IMR-90 (cell line): ENCODE data around the gene GLRA2.

Experiments used
- CEBPB ChIP-seq: IDR thresholded peaks from 2 replicates; pipeline ENCODE4 v1.6.1; 2012; ENCODE audit warnings: low read depth, low read length, improper control_type of control experiment
- MAZ ChIP-seq: IDR thresholded peaks from 2 replicates; pipeline ENCODE4 v1.6.1; 2012; ENCODE audit warnings: low read depth, mild to moderate bottlenecking, low read length, improper control_type of control experiment, moderate library complexity, borderline replicate concordance
- MXI1 ChIP-seq: IDR thresholded peaks from 2 replicates; pipeline ENCODE4 v1.6.1; 2012; ENCODE audit warnings: low read depth, mild to moderate bottlenecking, low read length, moderate library complexity, borderline replicate concordance
- POLR2A ChIP-seq: IDR thresholded peaks from 2 replicates; pipeline ENCODE4 v1.6.1; 2012; ENCODE audit warnings: mild to moderate bottlenecking, low read depth, low read length
- RAD21 ChIP-seq: IDR thresholded peaks from 2 replicates; pipeline ENCODE4 v1.6.1; 2012; ENCODE audit warnings: low read length, improper control_type of control experiment
- TF ChIP-seq, protein P1 (sequence below): conservative IDR thresholded peaks from 2 replicates; pipeline ENCODE4 v1.5.1; 2012; ENCODE audit warnings: mild to moderate bottlenecking, low read depth, low read length, improper control_type of control experiment
- TF ChIP-seq, protein P2 (sequence below): fragments of 150-350 bp; IDR thresholded peaks from 2 replicates; pipeline ENCODE4 v1.6.1; 2017; ENCODE audit warnings: mild to moderate bottlenecking, antibody characterized with exemption, low read length, low read depth

DNA sequence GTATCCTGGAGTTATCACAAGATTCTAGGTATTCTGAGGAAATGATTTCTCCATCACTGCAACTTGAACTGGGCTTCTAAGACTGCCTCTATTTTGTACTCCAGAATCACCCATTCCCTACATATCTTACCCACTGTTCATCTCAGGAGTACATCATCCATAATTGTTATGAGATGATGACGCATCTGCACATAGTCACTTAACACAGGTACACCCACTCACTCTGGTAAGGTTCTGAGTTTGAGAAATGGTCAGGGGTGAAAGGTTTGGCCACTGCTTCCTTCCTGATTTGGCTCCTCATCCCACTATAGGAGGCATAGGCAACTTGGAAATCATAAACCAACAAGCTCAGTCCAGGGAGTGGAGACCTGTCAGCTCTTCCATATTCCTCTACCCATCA lies 143.9 kb downstream of the GLRA2 start:
- TF ChIP-seq POLR2A (no peak), MXI1 (no peak), CEBPB (no peak), MAZ (no peak), RAD21 (no peak)
- TF ChIP-seq, protein P1, sequence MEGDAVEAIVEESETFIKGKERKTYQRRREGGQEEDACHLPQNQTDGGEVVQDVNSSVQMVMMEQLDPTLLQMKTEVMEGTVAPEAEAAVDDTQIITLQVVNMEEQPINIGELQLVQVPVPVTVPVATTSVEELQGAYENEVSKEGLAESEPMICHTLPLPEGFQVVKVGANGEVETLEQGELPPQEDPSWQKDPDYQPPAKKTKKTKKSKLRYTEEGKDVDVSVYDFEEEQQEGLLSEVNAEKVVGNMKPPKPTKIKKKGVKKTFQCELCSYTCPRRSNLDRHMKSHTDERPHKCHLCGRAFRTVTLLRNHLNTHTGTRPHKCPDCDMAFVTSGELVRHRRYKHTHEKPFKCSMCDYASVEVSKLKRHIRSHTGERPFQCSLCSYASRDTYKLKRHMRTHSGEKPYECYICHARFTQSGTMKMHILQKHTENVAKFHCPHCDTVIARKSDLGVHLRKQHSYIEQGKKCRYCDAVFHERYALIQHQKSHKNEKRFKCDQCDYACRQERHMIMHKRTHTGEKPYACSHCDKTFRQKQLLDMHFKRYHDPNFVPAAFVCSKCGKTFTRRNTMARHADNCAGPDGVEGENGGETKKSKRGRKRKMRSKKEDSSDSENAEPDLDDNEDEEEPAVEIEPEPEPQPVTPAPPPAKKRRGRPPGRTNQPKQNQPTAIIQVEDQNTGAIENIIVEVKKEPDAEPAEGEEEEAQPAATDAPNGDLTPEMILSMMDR = no peak
- TF ChIP-seq, protein P2, sequence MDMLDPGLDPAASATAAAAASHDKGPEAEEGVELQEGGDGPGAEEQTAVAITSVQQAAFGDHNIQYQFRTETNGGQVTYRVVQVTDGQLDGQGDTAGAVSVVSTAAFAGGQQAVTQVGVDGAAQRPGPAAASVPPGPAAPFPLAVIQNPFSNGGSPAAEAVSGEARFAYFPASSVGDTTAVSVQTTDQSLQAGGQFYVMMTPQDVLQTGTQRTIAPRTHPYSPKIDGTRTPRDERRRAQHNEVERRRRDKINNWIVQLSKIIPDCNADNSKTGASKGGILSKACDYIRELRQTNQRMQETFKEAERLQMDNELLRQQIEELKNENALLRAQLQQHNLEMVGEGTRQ = no peak
